OCI-LY7 (cell line): ENCODE results near the gene ATP11A. TPM values are rescaled to one million over a fixed set of nuclear protein-coding genes. Genes with fewer than 3 reads are reported as not detected.
A peak's percentile ranks its signal among the peaks of the same experiment; 100 is the strongest.

ENCODE experiments used
- BruUV-seq: library from RNA; stranded (reverse); fragments of 400-500 nt; replicated peaks from 2 replicates; lab custom pipeline; 2021; lab: Mats Ljungman, UMichigan
- CTCF ChIA-PET: fragments of 300-600 bp; sonication (Branson Sonifier 250); formaldehyde crosslinking; loops from one replicate; lab custom pipeline; 2022; ENCODE audit warnings: antibody characterized with exemption; ENCODE audit not compliant: unreplicated experiment; lab: Charles Lee
- POLR2A ChIA-PET: fragments of 300-600 bp; sonication (Branson Sonifier 250); formaldehyde crosslinking; loops from one replicate; lab custom pipeline; 2022; ENCODE audit warnings: antibody characterized with exemption; lab: Charles Lee
- DNase-seq: peaks from one replicate; pipeline ENCODE4 v3.0.0-alpha.2; 2015; ENCODE audit warnings: low spot score
- H2AFZ ChIP-seq: fragments of 200-600 bp; sonication (generic), shearing (Covaris generic); 2 replicates; pipeline ENCODE4 v1.6.1; 2014; ENCODE audit warnings: mild to moderate bottlenecking, antibody characterized with exemption, low read length, moderate library complexity
- H3K27ac ChIP-seq: fragments of 200-600 bp; sonication (generic); 2 replicates; pipeline ENCODE4 v1.5.1; 2014; ENCODE audit warnings: mixed run types, low read depth, mild to moderate bottlenecking, moderate library complexity, low read length, inconsistent platforms; ENCODE audit not compliant: poor library complexity, severe bottlenecking
- H3K36me3 ChIP-seq: fragments of 200-600 bp; sonication (generic); 2 replicates; pipeline ENCODE4 v1.6.1; 2014; ENCODE audit warnings: mild to moderate bottlenecking, antibody characterized with exemption, low read length, moderate library complexity, mixed read lengths; ENCODE audit not compliant: insufficient read depth
- H3K4me1 ChIP-seq: fragments of 200-600 bp; sonication (generic); 2 replicates; pipeline ENCODE4 v1.5.1; 2014; ENCODE audit warnings: mild to moderate bottlenecking, low read length; ENCODE audit not compliant: insufficient read depth, poor library complexity, severe bottlenecking
- H3K4me2 ChIP-seq: fragments of 200-600 bp; sonication (generic); 2 replicates; pipeline ENCODE4 v1.6.1; 2014; ENCODE audit warnings: mild to moderate bottlenecking, low read length
- H3K4me3 ChIP-seq: fragments of 200-600 bp; sonication (generic); 2 replicates; pipeline ENCODE4 v1.5.1; 2014; ENCODE audit warnings: mild to moderate bottlenecking, low read depth, low read length; ENCODE audit not compliant: poor library complexity, severe bottlenecking
- H3K79me2 ChIP-seq: fragments of 200-600 bp; sonication (generic); 2 replicates; pipeline ENCODE4 v1.6.1; 2016; ENCODE audit warnings: low read depth, mild to moderate bottlenecking, low read length, moderate library complexity, mixed read lengths; ENCODE audit not compliant: insufficient read depth
- H3K9me2 ChIP-seq: fragments of 200-600 bp; sonication (generic); 2 replicates; pipeline ENCODE4 v1.6.1; 2016; ENCODE audit warnings: mild to moderate bottlenecking, low read length, mixed read lengths; ENCODE audit not compliant: insufficient read depth
- H3K9me3 ChIP-seq: fragments of 200-600 bp; sonication (generic); 2 replicates; pipeline ENCODE4 v1.6.1; 2014; ENCODE audit warnings: mild to moderate bottlenecking, mixed run types, low read length, mixed read lengths
- H4K20me1 ChIP-seq: fragments of 200-600 bp; sonication (generic); 2 replicates; pipeline ENCODE4 v1.6.1; 2014; ENCODE audit warnings: mild to moderate bottlenecking, antibody characterized with exemption, low read length, moderate library complexity, mixed read lengths; ENCODE audit not compliant: insufficient read depth
- CTCF ChIP-seq: fragments of 200-600 bp; sonication (generic); conservative IDR thresholded peaks from 2 replicates; pipeline ENCODE4 v1.5.1; 2014; ENCODE audit warnings: mild to moderate bottlenecking, antibody characterized with exemption, low read length, moderate library complexity, mixed read lengths
- EZH2phosphoT487 ChIP-seq: fragments of 200-600 bp; sonication (generic); IDR thresholded peaks from 2 replicates; pipeline ENCODE4 v1.6.1; 2018; ENCODE audit warnings: low read depth, borderline replicate concordance, mild to moderate bottlenecking, mixed run types, antibody characterized with exemption, low read length, moderate library complexity, mixed read lengths
- intact Hi-C: fragments of 100-400 bp; cut with micrococcal nuclease; formaldehyde crosslinking; loops from one replicate; pipeline ENCODE4 v1.10.0; 2022; ENCODE audit not compliant: unreplicated experiment
- total RNA-seq, 2 experiments: library from RNA; depleted of rRNA in 1 of 2; stranded (reverse); fragments of >200 nt in 1 of 2; shearing (Covaris generic) in 1 of 2; gene quantifications; 2 replicates each; pipeline ENCODE4 v1.2.3, GENCODE V29; 2014 to 2022

Gene ATP11A
- total RNA-seq, 2 experiments from 2014 or later, result 8.8 to 23.1 TPM

DNA sequence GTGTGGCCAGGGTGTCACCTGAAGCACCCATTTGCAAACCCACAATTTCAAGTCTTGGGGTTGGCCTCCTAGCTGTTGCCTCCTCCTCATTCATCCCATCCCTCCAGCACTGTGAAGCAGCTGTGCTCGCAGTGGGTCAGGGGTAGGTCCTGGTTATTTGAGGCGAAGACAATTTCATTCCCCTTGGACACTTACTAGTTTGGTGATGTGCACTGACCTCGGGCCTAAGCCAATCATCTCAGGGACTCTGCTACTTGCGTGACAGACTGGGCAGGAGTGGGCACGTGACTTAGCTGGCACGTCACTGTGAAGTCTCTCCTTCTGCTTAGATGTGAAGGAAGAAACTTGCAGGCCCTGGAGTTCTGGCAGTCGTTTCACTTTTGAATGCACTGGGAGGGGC lies 3.5 kb upstream of the ATP11A start:
- H3K79me2 ChIP-seq, result peaks cover 1% of the 10 kb centered on the region; the same call in 1 of the 2 replicates
- no peak overlapping the region for H3K4me2 ChIP-seq
- H3K36me3 ChIP-seq, result no peaks in the 10 kb centered on the region
- TF ChIP-seq EZH2phosphoT487, result no peak
- no peak for TF ChIP-seq CTCF
- H3K4me3 ChIP-seq, result no peak overlapping the region
- H3K9me3 ChIP-seq, result no peaks in the 10 kb centered on the region
- no peaks in the 10 kb centered on the region for H4K20me1 ChIP-seq
- DNase-seq, result no peak
- H2AFZ ChIP-seq, result no peak overlapping the region
- POLR2A ChIA-PET, result no interaction called here
- no peaks in the 10 kb centered on the region for H3K9me2 ChIP-seq
- no peak overlapping the region for H3K27ac ChIP-seq
- intact Hi-C loops, result no loop called here
- CTCF ChIA-PET, result no interaction called here
- BruUV-seq, result no TSS peak
- peaks cover 15% of the 10 kb centered on the region for H3K4me1 ChIP-seq

DNA sequence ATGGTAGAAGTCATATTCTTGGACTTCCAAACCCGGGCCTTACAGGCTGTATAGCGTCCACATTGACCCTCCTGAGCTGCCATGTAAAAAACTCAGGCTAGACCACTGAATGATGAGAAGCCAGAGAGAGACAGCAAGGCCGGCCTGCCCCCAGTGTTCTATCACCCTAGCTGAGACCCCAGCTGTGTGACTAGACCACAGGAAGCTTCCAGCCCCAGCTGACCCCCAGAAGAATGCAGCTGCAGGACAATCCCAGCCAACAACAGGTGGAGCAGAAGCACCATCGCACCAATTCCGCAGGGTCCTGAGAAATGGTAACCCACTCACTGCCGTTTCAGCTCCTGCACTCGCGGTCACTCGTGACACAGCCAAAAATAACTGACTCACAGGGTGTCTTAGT lies 2.9 kb upstream of the ATP11A start:
- no TSS peak for BruUV-seq
- H3K4me1 ChIP-seq, result peaks cover 21% of the 10 kb centered on the region
- H3K36me3 ChIP-seq, result no peaks in the 10 kb centered on the region
- POLR2A ChIA-PET, result no interaction called here
- H3K9me3 ChIP-seq, result no peaks in the 10 kb centered on the region
- no peak overlapping the region for H3K4me2 ChIP-seq
- intact Hi-C loops, result no loop called here
- peaks cover 8% of the 10 kb centered on the region for H3K79me2 ChIP-seq
- H3K27ac ChIP-seq, result no peak overlapping the region
- no peak for TF ChIP-seq EZH2phosphoT487
- no peak for TF ChIP-seq CTCF
- no peaks in the 10 kb centered on the region for H3K9me2 ChIP-seq
- CTCF ChIA-PET, result no interaction called here
- no peak for DNase-seq
- H2AFZ ChIP-seq, result no peak overlapping the region
- H4K20me1 ChIP-seq, result 0 out of 2 replicates have a peak, but pooled peaks cover 5% of the 10 kb centered on the region
- H3K4me3 ChIP-seq, result no peak overlapping the region

- BruUV-seq, result no TSS peak
- ChIA-PET CTCF (no interaction called here), POLR2A (no interaction called here)
- Histone ChIP-seq H3K4me2 (peak overlapping the region; percentile 77; the same call in 1 of the 2 replicates), H3K4me1 (peaks cover 24% of the 10 kb centered on the region), H3K79me2 (peaks cover 9% of the 10 kb centered on the region), H2AFZ (no peak overlapping the region), H3K27ac (no peak overlapping the region), H4K20me1 (0 out of 2 replicates have a peak, but pooled peaks cover 15% of the 10 kb centered on the region), H3K4me3 (no peak overlapping the region), H3K9me3 (no peaks in the 10 kb centered on the region), H3K36me3 (no peaks in the 10 kb centered on the region), H3K9me2 (no peaks in the 10 kb centered on the region)
- TF ChIP-seq CTCF (no peak), EZH2phosphoT487 (no peak)
- intact Hi-C loops, result no loop called here
- no peak for DNase-seq
Measured at GRCh38 chr13:112687836-112688559, 1.8 kb upstream of the ATP11A start.
